Measurements from ENCODE around the gene BTBD10.

BTBD10 gene

DNA sequence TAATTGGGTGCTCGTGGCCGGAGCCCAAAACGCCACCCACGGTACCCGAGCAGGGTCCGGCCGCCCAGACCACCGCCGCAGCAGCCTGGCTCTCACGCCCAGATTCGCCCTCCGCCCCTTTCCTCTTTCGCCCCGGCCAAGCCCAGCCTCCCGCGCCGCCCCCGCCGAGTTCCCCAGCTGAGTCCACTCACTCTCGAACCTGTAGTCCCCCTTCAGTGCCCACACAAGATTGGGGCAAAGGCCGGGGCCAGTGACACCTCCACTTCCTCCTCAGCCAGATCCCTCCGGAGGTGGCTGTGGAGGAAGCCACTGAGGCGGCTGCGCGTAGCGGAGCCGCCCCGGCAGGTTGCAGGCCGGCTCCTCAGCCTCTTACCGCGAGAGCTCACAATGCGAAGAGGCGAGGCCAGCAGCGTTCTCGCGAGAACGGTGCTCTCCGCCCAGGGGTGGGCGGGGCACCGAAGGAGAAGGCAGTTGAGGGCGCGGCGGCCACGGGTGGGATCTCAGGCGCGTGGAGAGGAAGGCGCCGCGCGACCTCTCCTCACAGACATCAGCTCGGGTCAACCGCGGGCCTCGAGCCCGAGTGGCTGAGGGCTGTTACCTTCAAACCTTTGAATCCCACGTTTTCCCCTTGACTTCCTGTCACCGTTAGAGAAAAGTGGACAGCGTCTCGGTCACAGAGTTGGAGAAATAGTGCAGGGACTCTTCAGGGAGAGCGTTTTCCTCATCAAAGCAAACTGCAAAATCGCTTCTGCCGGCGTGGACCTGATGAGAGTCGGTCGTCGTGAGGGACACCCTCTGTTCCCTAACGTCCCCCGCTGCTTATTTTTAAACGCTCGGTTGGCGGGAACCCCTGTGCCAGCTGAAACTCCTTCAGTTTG, at the start of gene BTBD10:
TSS of gene BTBD10 (minus strand) at position 322 of the 878 bp plus-strand sequence. CDS start 18,098 bp downstream, outside the sequence.
- H3K4me1 Mint-ChIP-seq, result peaks cover 24% of the 10 kb centered on the region
- peaks cover 4% of the 10 kb centered on the region for H3K9me3 Mint-ChIP-seq
- H3K27ac Mint-ChIP-seq, result peak within 1 kb of the TSS; percentile 99
- peak within 1 kb of the TSS; percentile 100 for H3K4me3 Mint-ChIP-seq
- peaks cover 14% of the 10 kb centered on the region for H3K36me3 Mint-ChIP-seq (ENCODE audit: low read depth)
- peak; percentile 89 for DNase-seq
- H3K27me3 Mint-ChIP-seq (ENCODE audit: low read depth, poor library complexity), result peaks cover 3% of the 10 kb centered on the region
- TF ChIP-seq, protein P1, sequence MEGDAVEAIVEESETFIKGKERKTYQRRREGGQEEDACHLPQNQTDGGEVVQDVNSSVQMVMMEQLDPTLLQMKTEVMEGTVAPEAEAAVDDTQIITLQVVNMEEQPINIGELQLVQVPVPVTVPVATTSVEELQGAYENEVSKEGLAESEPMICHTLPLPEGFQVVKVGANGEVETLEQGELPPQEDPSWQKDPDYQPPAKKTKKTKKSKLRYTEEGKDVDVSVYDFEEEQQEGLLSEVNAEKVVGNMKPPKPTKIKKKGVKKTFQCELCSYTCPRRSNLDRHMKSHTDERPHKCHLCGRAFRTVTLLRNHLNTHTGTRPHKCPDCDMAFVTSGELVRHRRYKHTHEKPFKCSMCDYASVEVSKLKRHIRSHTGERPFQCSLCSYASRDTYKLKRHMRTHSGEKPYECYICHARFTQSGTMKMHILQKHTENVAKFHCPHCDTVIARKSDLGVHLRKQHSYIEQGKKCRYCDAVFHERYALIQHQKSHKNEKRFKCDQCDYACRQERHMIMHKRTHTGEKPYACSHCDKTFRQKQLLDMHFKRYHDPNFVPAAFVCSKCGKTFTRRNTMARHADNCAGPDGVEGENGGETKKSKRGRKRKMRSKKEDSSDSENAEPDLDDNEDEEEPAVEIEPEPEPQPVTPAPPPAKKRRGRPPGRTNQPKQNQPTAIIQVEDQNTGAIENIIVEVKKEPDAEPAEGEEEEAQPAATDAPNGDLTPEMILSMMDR (IDR thresholded peaks at IDR 0.05), result no peak

DNA sequence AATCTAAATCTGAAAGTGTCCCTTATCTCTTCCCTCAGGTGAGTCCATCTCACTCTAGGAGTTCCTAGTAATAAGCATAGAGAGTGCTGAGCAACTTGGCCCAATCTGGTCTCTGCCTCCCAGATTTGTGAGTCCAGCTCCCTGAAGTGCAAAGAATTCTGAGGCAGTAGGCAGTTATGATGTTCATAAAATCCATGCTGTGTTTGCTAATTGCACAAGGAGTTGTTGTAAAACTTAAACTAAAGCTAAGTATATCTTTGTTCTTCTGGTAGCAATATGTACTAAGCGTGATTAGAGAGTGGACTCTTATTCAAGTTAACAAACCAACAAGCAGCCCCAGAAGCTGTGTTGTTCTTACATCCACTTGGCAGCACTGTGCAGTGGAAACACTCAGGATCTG, 40.4 kb upstream of the BTBD10 start:
- Mint-ChIP-seq H3K9me3 (no peaks in the 10 kb centered on the region), H3K27ac (no peak overlapping the region), H3K27me3 (ENCODE audit: low read depth, poor library complexity) (peaks cover under 1% of the 10 kb centered on the region), H3K4me3 (no peak overlapping the region), H3K4me1 (no peaks in the 10 kb centered on the region), H3K36me3 (ENCODE audit: low read depth) (no peaks in the 10 kb centered on the region)
- no peak for DNase-seq
- TF ChIP-seq, protein P1 (IDR thresholded peaks at IDR 0.05), result no peak

DNA sequence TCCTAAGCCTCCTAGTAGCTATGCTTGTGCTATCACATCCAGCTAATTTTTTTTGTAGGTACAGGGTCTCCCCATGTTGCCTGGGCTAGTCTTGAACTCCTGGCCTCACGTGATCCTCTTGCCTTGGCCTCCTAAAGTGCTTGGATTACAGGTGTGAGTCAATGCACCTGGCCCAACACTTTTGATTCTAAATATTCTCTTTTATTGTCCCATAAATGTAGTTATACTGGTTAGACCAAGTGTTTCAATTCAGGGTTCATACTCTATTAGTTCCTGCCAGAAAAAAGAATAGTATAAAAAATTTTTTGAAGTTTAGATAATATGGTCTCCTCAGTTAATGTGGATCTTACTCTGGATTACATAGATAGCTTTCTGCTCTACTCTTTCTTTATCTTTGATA, 39.5 kb upstream of the BTBD10 start:
- peaks cover 7% of the 10 kb centered on the region for H3K27me3 Mint-ChIP-seq (ENCODE audit: low read depth, poor library complexity)
- TF ChIP-seq, protein P1 (IDR thresholded peaks at IDR 0.05), result no peak
- no peak overlapping the region for H3K27ac Mint-ChIP-seq
- DNase-seq, result no peak
- no peaks in the 10 kb centered on the region for H3K9me3 Mint-ChIP-seq
- H3K36me3 Mint-ChIP-seq (ENCODE audit: low read depth), result no peaks in the 10 kb centered on the region
- H3K4me3 Mint-ChIP-seq, result no peak overlapping the region
- H3K4me1 Mint-ChIP-seq, result no peaks in the 10 kb centered on the region

DNA sequence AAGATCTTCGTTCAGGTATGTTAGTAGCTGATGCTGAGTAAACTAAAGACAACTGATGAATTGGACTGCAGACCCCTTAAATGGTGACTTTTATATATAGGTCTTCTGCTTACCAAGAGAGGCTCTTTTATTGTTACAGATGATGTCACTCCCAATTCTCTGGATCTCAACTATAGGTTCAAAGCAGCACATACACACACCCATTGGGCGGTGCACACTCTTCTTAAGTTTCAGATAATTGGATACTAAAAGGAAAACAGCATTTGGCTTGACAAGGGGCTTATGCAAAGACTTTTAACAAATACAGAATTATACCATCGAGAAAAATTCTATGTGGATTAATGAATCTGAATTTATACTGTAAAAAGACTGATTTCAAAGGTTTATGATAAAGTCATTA, 32.9 kb upstream of the BTBD10 start, which contains the start of gene PTH:
TSS of gene PTH (minus strand) at position 69 of the 400 bp plus-strand sequence. CDS start 3,142 bp downstream, outside the sequence.
- Mint-ChIP-seq H3K27ac (no peak within 1 kb of the TSS), H3K4me3 (no peak within 1 kb of the TSS), H3K27me3 (ENCODE audit: low read depth, poor library complexity) (peaks cover 7% of the 10 kb centered on the region)

DNA sequence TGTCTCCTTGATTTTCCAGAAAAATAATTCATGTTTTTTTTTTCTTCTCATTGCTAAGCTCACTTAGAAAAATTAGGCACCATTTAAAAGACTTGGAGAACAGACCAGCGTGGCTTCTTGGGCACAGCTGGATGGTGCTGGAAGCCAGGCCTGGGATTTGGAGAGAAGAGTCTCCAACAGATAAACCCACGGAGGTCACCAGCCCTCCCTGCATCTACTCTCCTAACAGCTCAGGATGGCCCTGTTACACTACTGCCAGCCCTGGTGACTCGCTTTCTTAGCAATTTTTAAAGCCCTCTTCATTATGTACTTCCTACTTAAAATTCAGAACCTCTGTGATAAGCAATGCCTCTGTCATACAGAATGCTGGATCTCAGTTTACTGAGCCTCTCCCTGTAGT, 31.0 kb upstream of the BTBD10 start:
- H3K36me3 Mint-ChIP-seq (ENCODE audit: low read depth), result no peaks in the 10 kb centered on the region
- peaks cover 7% of the 10 kb centered on the region for H3K27me3 Mint-ChIP-seq (ENCODE audit: low read depth, poor library complexity)
- H3K9me3 Mint-ChIP-seq, result no peaks in the 10 kb centered on the region
- DNase-seq, result no peak
- H3K4me3 Mint-ChIP-seq, result no peak overlapping the region
- H3K4me1 Mint-ChIP-seq, result no peaks in the 10 kb centered on the region
- TF ChIP-seq, protein P1 (IDR thresholded peaks at IDR 0.05), result no peak
- H3K27ac Mint-ChIP-seq, result no peak overlapping the region

More for the DNA sequence above, 32.9 kb upstream of the BTBD10 start, which contains the start of gene PTH:
- no peak for DNase-seq
- TF ChIP-seq, protein P1 (IDR thresholded peaks at IDR 0.05), result no peak
- Mint-ChIP-seq H3K36me3 (ENCODE audit: low read depth) (no peaks in the 10 kb centered on the region), H3K9me3 (no peaks in the 10 kb centered on the region), H3K4me1 (no peaks in the 10 kb centered on the region)
